SKM-1 treated with dmso at 0.1 percent for 144 hours (cell line): ENCODE results near the gene RFFL.

ENCODE experiments used
- DNase-seq: peaks from one replicate; lab custom pipeline; 2025; ENCODE audit not compliant: unreplicated experiment; lab: John Stamatoyannopoulos, UW

Gene RFFL

DNA sequence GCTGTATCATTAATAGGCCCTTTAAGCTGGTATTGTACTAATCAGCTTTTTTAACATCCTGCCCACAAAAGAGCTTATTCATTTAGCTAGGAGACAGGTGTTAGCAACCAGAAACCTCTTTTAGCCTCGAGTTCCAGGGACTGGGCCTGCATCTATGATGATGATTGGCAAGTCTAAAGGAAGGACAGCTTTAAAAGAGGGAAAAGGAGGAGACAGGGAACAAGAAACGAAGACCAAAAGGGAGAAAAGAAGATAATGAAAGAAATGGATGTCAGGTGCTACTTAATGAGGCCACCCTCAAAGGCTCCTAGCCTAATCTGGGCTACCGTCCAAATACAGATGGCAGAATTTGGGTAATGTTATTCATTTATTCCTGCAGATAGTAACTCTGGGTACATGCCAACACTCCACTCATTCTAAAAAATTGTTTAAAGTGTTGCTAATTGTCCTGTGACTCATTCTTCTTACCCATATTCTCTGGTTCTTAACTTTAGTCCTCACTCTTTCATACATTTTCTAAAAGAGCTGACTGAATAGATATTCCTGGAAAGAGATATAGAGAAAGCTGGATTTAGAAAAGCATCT, 18.7 kb upstream of the RFFL start:
- DNase-seq: no peak

- no peak for DNase-seq
These were observed 18.1 kb upstream of the RFFL start for GRCh38 chr17:35081638-35082037.

- DNase-seq: no peak
These were observed 17.0 kb upstream of the RFFL start for GRCh38 chr17:35080536-35080935.

DNA sequence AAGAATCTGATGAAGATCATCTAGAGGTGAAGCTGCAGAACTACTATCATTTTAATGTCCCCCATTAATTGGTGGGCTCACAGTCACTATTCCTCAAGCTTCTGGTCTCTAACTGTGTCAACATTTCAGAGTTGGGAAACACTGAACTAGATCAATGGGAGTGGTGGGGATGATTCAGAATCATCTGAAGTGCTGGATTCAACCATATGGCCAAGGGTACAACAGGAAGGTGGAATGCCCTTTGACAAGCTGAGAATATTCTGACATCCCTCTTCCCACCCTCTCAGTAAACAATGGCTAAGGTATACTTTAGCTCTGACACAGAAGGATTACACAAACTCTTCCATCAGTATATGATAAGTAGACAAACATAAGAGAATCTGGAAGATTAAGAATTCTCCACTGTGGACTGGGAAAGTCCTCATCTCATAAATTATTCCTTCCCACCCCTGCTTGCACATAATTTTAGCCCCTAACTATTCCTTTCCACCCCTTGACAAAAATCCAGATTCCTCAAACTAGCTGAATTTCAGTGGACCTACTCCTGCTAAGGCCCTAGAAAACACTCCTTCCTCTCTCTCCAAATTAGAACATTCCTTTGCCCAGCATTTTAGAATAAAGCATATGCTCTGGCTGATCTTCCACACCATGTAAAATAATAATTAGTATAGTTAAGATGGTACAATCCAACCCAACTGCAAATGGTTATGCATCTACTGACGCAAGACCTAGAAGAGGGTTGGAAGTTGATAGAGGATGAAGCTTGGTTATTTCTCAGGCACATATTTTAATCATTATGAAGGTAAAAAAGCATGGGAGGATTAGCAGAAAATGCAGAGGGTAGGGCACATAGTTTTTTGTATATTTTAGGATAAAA, 16.3 kb upstream of the RFFL start:
- DNase-seq: no peak

DNA sequence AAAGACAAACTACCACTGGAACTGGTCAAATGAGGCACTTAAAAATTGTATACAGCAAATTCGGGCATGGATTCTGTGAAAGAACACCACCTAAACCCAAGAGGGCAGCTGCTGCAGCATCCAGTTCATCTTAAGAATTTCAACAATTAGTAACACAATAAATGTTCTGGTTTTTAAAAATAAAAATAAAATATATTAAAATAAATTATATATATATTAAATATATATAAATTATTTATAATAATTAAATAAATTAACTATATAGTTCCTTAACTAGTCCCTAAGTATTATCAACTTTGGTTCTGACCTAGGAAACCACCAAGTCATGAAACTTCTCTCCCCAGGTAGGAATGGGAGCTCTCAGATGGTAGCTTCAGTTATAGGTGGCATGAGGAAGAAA, 13.4 kb upstream of the RFFL start:
- no peak for DNase-seq

DNA sequence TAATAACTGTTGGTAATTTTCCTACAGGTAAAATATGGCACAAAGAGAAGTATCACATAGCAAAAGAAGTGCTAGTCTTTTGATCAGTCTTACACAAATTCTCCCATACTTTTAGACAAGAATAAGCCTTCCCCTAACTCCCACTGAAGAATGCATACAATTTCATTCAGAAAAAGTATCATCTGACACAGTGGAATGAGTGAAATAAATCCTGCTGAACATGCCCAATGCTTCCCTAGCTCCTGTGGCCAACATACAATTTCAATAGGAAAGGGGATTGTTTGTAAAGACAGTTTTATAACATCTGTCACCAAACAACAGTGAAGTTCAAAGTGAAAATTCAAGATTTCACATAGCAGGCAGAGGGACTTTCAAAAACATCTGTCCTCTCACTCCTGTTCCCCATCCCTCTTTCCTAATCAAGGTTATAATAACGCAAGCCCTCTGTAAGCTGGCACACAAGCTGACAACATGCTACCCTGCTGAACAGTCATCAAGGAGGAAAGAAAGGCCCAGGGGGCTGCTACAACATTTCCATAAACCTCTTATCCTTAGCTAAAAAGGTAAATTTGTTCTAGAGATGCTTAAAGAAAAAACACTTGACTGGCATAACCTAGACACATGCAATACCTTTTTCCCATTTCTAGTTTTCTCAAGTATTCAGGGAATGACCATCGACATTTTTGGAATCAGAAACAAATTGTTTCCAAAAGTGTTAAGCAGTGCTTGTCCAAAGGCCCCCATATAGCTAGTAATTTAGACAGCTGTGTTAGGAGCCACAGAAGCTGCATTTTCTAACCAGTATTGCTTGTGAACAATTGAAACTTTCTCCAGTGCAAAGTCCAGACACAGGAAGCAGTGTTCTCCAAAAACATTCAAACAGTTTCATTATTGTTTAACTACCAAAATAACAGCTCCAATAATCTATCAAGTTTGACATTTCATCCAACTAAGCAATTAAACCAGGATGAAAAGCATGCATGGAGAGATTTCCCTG, 11.5 kb upstream of the RFFL start:
- DNase-seq: no peak

DNA sequence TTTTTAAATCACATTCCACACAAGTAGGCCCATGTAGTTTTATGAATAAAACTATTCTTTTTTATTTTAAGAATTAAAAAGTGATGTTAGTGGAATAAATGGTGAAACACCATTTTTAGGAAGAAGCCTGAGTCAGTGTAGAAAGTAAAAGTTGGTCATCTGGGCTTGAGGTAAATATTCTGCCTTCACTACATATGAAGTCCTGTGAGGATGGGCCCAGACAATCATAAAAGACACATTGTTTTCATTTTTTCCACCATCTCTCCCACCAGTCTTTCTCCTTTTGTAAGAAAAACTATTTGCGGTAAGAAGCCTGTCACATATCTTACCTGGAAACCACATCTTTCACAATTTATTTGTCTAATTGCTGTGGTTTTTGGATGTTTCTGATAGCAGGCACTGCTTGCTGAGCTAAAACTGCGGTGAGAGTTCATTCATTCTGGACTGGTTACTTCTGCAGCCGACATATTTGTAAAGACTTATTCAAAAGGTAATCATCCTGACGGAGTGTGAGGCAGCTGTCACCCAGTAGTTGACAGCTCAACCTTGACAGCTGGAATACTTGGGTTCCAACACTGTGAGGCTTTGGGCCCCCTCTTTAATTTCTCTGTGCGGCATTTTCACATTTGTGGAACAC, 10.6 kb upstream of the RFFL start:
- DNase-seq: no peak

DNA sequence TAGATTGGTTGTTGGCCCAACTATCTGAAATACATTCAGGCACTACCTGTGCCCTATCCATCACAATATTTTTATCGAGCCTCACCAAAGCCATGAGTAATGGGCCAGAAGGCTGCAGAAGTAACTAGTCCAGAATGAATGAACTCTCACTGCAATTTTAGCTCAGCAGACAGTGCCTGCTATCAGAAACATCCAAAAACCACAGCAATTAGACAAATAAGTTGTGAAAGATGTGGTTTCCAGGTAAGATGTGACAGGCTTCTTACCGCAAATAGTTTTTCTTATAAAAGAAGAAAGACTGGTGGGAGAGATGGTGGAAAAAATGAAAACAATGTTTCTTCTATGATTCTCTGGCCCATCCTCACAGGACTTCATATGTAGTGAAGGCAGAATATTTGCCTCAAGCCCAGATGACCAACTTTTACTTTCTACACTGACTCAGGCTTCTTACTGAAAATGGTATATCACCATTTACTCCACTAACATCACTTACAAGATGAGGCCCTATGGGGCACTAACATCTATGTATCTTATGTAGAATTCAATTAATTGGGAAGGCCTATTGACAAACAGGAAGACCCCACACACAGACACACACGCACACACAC, 9.8 kb upstream of the RFFL start:
- no peak for DNase-seq

- no peak for DNase-seq
These were observed 5.8 kb upstream of the RFFL start for GRCh38 chr17:35069311-35069710.

- DNase-seq: no peak
These were observed 4.7 kb upstream of the RFFL start for GRCh38 chr17:35068249-35068648.

DNA sequence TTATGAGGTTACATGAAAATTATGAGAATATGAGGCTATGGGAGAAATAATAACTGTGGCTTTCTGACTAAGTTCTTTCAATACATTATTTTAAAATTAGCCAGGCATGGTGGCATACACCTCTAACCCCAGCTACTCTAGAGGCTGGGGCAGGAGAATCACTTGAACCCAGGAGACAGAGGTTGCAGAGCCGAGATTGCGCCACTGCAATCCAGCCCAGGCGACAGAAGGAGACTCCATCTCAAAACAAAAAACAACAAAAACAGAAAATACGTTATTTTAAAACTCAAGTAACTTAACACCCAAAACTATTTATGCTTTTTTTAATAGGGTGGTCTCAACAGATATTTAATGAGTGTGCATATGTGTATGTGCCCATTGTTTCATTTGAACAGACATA, 2.4 kb upstream of the RFFL start:
- DNase-seq: no peak

DNA sequence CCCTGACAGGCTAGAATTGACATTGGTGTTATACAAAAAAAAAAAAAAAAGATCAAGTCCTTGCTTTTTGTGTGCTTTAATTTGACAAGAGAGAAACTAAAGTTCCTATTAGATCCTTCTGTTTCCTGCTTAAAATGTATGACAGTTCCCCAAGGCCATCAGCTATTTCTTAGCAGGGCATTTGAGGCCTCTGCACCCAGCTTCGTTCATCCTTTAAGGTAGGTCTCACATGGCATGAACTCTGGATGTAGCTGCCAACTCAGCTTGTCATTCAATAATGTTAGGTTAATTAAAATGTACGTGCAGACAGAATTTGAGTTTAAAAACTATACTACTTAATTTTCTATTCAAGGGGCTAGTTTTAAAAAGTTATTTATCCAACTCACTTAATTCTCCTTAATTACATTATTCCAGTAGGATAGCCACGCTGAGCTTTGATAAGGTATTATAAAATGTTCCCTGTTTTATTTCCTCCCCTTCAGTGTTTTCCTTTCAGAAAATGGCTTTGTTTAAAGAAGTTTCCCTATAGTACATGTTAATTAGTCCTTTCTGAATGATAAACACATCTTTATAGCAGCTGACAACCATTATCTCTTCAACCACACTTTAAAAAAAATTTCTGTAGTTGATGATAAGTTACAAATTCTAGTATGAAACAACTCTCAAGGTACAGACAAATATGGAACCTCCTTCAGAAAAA, 1.2 kb upstream of the RFFL start:
- no peak for DNase-seq

GRCh38 chr17:35062308-35062707, 1.2 kb downstream of the RFFL start:
- DNase-seq: no peak

DNA sequence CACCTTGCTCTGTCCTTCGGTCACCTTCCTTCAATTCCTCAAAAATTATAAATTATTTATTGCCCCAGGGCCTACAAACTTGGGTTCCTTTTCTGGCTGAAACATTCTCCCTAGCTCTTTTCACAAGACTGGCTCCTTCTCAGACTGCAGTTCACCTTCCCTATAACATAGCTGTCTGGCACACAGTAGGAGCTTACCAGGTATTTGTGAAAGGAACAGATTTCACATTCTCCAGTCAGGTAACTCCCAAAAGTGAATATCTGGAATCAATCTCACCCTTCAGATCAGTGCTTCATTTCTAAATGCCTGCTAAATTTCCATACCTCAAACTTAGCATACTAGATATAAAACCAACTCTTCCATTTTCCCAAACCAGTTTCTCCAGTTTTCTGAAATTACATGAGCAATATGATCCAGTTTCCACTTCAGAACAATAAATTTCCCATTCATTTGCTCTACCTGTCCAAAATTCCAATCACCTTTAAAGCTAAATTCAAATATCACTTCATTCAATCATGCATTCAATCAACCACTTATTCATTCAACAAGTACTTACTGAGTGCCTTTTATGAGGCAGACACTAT, 6.1 kb downstream of the RFFL start:
- no peak for DNase-seq

DNA sequence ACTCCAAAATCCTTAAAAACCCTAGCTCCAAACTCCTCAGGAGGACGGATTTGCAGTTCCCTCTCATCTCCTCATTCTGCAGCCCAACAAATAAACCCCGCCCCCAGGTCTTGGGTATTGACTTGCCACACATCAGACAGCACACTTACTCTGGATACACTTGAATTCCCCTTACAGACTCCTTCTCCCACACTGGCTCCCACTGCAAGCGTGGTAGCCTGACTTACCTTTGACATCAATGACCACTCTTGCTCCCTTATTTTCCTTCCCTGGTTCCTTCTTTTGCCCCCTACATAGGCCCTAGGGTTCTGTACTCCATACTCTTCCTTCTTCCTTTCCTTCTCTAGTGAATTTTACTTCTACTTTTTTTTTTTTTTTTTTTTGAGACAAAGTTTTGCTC, 7.5 kb downstream of the RFFL start:
- DNase-seq: no peak

- DNase-seq: no peak
These were observed 10.3 kb downstream of the RFFL start for GRCh38 chr17:35053204-35053603.

- no peak for DNase-seq
These were observed 10.7 kb downstream of the RFFL start for GRCh38 chr17:35052780-35053179.

- DNase-seq: no peak
These were observed 11.3 kb downstream of the RFFL start for GRCh38 chr17:35052241-35052610.

DNA sequence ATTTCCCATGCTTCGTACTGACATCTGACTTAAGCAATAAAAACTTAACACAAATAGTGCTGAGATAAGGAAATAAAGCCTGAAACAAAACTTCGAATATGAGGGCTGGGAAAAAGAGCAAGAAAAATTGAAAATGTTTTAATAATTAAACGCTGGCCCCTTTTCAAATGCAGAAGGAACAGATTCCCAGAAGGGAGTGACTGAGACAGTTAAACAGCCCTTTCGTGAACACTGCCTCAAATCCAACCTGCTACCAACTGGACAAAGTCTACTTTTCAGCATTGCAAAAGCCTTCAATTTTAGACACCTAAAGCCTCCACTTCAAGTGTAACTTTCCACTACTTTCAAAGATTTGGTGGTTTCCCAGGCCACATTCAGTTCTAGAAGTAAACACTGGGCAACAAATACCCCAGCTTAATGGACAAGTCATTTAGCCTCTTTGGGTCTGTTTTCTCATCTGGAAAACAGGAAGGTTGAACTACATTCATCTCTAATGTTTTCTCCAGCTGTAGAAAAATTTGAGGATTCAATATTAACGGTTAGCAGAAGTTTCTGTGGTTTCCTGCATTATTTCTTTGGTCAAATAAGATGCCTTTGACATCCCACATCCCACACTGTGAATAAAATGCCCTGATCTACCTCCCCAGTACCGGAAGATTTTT, 11.8 kb downstream of the RFFL start:
- DNase-seq: no peak
